ENCODE measurements around the gene AGMAT.

DNA sequence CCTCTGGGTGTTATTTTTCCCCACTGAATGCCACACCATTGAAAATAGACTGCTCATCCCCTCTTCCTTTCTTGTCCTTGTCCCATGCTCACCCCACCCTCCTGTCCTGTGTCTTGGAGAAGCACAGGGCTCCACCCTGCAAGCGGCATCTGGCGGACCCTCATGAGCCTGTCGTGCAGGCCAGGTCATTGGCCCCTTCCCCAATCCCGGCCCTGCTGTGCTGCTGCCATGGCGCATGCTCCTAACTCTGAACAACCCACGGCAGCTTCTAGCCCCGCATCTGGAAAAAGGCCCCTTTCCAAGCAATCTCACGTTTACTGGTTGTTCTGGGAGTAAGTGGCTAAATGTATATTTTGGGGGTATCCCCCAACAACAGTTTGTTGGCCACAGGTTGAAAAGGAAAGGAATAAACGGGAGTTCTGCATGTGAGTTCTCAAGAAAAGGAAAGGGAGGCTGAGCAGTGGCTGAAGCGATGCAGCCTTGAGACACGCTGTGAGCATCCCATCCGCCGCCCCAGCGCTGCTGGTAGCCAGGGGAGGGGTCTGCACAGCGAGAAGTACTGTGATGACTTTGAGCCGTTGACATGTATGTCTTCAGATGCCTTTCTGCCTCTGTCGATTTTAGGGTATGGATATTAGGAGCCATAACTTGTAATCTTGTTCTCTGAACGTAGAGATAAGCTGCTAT lies 16.3 kb downstream of the AGMAT start:
- TF ChIP-seq, protein P1, sequence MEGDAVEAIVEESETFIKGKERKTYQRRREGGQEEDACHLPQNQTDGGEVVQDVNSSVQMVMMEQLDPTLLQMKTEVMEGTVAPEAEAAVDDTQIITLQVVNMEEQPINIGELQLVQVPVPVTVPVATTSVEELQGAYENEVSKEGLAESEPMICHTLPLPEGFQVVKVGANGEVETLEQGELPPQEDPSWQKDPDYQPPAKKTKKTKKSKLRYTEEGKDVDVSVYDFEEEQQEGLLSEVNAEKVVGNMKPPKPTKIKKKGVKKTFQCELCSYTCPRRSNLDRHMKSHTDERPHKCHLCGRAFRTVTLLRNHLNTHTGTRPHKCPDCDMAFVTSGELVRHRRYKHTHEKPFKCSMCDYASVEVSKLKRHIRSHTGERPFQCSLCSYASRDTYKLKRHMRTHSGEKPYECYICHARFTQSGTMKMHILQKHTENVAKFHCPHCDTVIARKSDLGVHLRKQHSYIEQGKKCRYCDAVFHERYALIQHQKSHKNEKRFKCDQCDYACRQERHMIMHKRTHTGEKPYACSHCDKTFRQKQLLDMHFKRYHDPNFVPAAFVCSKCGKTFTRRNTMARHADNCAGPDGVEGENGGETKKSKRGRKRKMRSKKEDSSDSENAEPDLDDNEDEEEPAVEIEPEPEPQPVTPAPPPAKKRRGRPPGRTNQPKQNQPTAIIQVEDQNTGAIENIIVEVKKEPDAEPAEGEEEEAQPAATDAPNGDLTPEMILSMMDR (IDR thresholded peaks at IDR 0.05; ENCODE audit: insufficient read depth, low read depth, low read length) = no peak
- no peak for TF ChIP-seq EZH2 (IDR thresholded peaks at IDR 0.05; ENCODE audit: insufficient read depth, low read length)
